Measurements from ENCODE around the gene KCNQ1.

KCNQ1 gene

GRCh38 chr11:2849994-2850770 lies 405.4 kb downstream of the KCNQ1 start:
- CTCF ChIA-PET: interaction anchor here (1.2 kb wide), 1 partner anchor 318 kb away, joined by 4 read pairs; no protein-coding TSS in a partner anchor
- no peaks in the 10 kb centered on the region for H3K4me1 Mint-ChIP-seq
- no peak for DNase-seq
- no peaks in the 10 kb centered on the region for H3K36me3 Mint-ChIP-seq
- H3K27me3 Mint-ChIP-seq: peaks cover 11% of the 10 kb centered on the region
- H3K27ac Mint-ChIP-seq: no peak overlapping the region
- H3K9me3 Mint-ChIP-seq: no peaks in the 10 kb centered on the region
- no peak overlapping the region for H3K4me3 Mint-ChIP-seq

DNA sequence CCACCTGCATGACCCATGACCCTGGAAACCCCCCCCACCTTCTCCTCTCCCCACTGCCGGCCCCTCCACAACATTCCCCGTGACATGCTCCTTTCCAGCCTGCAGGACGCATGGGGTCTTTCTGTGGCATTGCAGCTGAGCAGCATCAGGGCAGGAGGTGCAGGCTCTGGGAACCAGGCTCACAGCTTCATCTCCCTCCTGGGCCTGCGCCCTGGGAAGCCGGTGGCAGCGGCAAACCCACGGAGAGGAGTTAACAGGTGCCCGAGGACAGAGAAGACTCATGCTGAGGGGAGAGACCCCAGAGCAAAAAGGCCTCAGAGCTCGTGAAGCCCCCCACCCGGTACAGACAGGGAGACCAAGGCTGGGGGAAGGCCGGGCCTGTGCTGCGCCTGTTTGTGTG lies 408.6 kb downstream of the KCNQ1 start:
- H3K4me3 Mint-ChIP-seq: no peak overlapping the region
- no peaks in the 10 kb centered on the region for H3K36me3 Mint-ChIP-seq
- H3K9me3 Mint-ChIP-seq: no peaks in the 10 kb centered on the region
- no peaks in the 10 kb centered on the region for H3K4me1 Mint-ChIP-seq
- DNase-seq: no peak
- CTCF ChIA-PET: interaction anchor here (0.6 kb wide), 1 partner anchor 452 kb away, joined by 3 read pairs; no protein-coding TSS in a partner anchor
- peaks cover 28% of the 10 kb centered on the region for H3K27me3 Mint-ChIP-seq
- H3K27ac Mint-ChIP-seq: no peak overlapping the region

- Mint-ChIP-seq H3K4me1 (no peaks in the 10 kb centered on the region), H3K27ac (no peak overlapping the region), H3K4me3 (no peak overlapping the region), H3K9me3 (no peaks in the 10 kb centered on the region), H3K36me3 (no peaks in the 10 kb centered on the region), H3K27me3 (peaks cover 31% of the 10 kb centered on the region)
- CTCF ChIA-PET: interaction anchor here (0.6 kb wide), 1 partner anchor 453 kb away, joined by 3 read pairs; no protein-coding TSS in a partner anchor
- DNase-seq: no peak
Observed at GRCh38 chr11:2853997-2854560, 409.3 kb downstream of the KCNQ1 start.

DNA sequence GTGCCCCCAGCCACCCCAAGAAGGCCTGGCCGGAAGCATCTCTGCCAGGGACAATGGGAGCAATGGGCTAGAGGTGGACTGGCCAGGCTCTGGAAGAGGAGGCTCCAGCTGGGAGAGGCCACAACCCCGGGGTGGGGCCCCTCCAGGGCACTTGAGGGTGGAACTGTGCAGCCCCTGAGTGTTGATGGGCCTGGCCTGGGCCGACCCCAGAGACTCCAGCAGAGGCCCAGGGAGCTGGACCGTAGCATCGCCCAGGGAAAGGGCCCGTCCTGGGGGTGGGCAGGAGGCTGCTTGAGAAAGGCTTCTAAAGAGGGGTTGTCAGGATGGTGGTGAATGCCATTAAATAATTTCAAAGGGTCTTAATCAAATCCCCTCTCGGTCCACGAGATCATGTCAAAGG lies 410.4 kb downstream of the KCNQ1 start:
- peaks cover 40% of the 10 kb centered on the region for H3K27me3 Mint-ChIP-seq
- no peak overlapping the region for H3K27ac Mint-ChIP-seq
- no peaks in the 10 kb centered on the region for H3K4me1 Mint-ChIP-seq
- no peak for DNase-seq
- no peaks in the 10 kb centered on the region for H3K36me3 Mint-ChIP-seq
- no peaks in the 10 kb centered on the region for H3K9me3 Mint-ChIP-seq
- H3K4me3 Mint-ChIP-seq: no peak overlapping the region
- CTCF ChIA-PET: no interaction called here

DNA sequence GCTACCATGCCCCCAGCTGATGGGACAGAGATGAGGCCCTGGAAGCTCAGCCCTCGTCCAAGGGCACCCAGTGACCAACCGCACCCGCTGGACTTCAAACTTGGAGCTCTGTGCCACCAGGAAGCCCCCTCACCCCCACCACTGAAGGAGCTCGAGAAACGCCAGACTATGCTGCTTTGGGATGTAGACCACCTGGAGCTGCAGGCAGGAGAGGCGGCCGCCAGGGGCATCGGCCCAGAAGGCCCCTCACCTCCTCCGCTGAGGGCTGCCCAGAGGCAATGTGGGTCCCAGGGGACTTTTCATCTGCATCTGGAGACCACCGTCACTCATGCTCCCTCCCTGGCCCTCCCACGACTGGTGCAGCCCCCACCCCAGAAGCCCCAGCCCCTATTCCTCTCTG lies 412.5 kb downstream of the KCNQ1 start:
- CTCF ChIA-PET: no interaction called here
- no peak overlapping the region for H3K27ac Mint-ChIP-seq
- no peaks in the 10 kb centered on the region for H3K36me3 Mint-ChIP-seq
- H3K4me3 Mint-ChIP-seq: no peak overlapping the region
- no peak for DNase-seq
- no peaks in the 10 kb centered on the region for H3K4me1 Mint-ChIP-seq
- H3K27me3 Mint-ChIP-seq: peaks cover 59% of the 10 kb centered on the region
- no peaks in the 10 kb centered on the region for H3K9me3 Mint-ChIP-seq

DNA sequence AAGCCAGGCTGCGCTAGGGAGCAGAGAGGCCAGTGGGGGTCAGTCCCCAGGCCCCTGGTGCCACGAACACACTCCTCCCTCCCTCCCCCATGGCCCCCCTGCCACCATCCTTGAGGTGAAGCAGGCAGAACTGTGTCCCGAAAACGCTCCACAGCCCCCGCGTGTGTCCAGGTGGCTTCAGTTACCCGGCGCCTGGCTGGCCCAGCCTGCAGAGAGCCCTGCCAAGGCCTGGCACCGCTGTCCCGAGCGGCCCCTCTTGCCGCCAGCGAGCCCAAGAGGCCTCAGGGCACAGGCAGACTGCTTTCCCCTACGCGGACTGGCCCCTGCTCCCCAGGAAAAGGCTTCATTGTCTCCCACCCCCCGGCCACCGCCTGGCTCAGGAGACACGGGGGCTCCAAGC lies 413.1 kb downstream of the KCNQ1 start:
- no peaks in the 10 kb centered on the region for H3K36me3 Mint-ChIP-seq
- CTCF ChIA-PET: no interaction called here

DNA sequence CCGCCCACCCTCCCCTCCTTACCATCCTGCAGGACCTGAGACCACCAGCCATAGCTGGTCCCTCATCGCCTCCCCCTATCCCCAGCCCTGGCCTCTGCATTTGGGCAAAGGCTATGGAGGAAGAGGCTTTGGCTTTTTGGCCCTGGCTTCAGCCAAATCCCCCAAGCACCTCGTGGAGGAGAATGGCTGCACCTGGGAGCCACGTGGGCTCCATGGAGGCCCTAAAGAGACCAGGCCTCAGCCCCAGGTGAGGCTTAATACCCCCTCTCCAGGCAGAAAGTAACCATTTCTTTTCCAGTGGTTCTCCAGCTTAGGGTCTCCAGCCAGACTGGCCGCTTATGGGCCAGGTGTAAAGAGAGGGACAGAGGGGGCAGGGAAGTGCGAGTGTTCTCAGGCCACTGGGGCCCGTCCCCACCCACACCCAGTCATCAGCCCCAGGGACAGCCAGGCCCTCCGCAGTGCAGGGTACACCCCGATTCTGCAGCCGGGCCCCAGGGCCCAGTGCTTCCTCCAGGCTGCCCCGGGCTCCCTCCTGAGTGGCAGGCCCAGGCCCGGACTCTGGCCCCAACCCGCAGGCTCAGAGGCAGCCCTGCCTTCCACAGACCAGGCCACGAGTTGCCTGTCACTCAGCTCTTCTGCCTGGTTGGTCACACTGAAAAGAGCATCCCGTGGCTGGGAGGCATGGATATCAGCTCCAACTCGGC lies 414.3 kb downstream of the KCNQ1 start:
- Mint-ChIP-seq H3K9me3 (no peaks in the 10 kb centered on the region), H3K4me3 (no peak overlapping the region), H3K36me3 (no peaks in the 10 kb centered on the region), H3K4me1 (no peaks in the 10 kb centered on the region), H3K27ac (no peak overlapping the region), H3K27me3 (peaks cover 73% of the 10 kb centered on the region)
- CTCF ChIA-PET: no interaction called here
- DNase-seq: no peak

More for the DNA sequence above, 413.1 kb downstream of the KCNQ1 start:
- no peak for DNase-seq
- Mint-ChIP-seq H3K9me3 (no peaks in the 10 kb centered on the region), H3K27ac (no peak overlapping the region), H3K27me3 (peaks cover 64% of the 10 kb centered on the region), H3K4me3 (no peak overlapping the region), H3K4me1 (no peaks in the 10 kb centered on the region)

DNA sequence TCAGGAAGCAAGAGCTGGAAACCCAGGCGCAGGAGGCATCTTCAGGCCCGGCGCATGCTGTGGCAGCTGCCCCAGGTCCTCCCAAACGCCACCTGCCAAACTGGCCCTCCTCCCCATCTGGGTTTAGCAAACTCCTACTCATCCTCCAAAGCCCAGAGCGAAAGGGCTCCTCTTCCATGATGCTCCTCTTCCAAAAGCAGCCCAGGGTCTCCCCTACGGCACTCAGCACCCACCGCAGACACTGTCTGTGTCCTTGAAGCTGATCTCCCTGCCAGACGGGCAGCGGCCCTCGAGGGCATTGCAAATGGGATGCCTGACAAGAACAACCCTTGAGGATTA lies 414.9 kb downstream of the KCNQ1 start:
- H3K36me3 Mint-ChIP-seq: no peaks in the 10 kb centered on the region
- CTCF ChIA-PET: no interaction called here

GRCh38 chr11:2860636-2861035 lies 415.8 kb downstream of the KCNQ1 start:
- Mint-ChIP-seq H3K4me3 (no peak overlapping the region), H3K4me1 (no peaks in the 10 kb centered on the region), H3K9me3 (no peaks in the 10 kb centered on the region), H3K36me3 (no peaks in the 10 kb centered on the region), H3K27ac (no peak overlapping the region), H3K27me3 (peaks cover 70% of the 10 kb centered on the region)
- no peak for DNase-seq
- CTCF ChIA-PET: interaction anchor here (0.6 kb wide), 1 partner anchor 432 kb away, joined by 3 read pairs; no protein-coding TSS in a partner anchor

More for the DNA sequence above, 414.9 kb downstream of the KCNQ1 start:
- Mint-ChIP-seq H3K4me3 (no peak overlapping the region), H3K27ac (no peak overlapping the region), H3K9me3 (no peaks in the 10 kb centered on the region), H3K4me1 (no peaks in the 10 kb centered on the region), H3K27me3 (peaks cover 76% of the 10 kb centered on the region)
- DNase-seq: no peak

DNA sequence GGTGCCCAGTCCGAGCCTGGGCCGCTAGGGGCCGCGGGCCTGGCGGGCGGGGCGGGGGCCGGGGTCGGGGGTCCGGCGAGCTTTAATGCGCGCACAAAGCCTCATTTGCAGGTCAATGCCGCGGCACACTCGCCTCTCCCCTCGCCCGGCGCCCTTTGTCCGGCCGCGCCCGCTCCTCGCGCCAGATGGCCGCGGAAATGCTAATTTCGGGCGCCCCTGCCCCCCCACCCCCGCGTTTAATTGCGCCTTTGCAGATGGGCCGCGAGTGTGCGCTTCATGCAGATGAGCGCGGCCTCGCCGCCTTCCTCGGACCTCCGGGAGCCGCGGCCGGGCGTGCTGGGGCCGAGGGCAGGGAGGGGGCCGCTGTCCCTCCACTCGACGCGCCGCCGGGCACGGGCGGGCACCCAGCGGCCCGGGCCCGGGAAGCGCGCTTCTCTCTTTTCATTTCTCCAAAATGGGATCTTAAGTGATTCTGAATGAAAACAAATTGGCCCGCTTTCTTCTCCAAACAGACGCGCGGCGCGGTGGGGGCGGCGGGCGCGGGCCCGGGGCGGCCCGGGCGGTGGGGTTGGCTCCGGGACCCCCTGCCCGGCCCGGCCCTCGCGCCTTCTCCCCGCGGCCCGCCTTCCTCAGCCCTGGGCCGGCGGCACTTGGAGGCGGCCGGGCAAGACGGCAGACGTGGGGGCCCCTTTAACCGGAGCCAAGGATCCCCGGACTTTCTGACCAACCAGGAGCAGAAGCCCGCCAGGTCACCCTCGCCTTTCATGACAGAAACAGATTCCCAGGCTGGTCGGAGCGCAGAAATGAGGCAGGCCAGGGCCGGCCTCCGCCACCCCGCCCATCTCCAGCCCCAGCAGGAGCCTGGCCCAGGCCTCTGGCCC lies 417.8 kb downstream of the KCNQ1 start:
- no peak overlapping the region for H3K4me3 Mint-ChIP-seq
- CTCF ChIA-PET: no interaction called here
- DNase-seq: no peak
- no peaks in the 10 kb centered on the region for H3K4me1 Mint-ChIP-seq
- no peak overlapping the region for H3K27ac Mint-ChIP-seq
- peaks cover 76% of the 10 kb centered on the region for H3K27me3 Mint-ChIP-seq
- H3K9me3 Mint-ChIP-seq: no peaks in the 10 kb centered on the region
- no peaks in the 10 kb centered on the region for H3K36me3 Mint-ChIP-seq

GRCh38 chr11:2863276-2863618 lies 418.4 kb downstream of the KCNQ1 start:
- Mint-ChIP-seq H3K27ac (no peak overlapping the region), H3K36me3 (no peaks in the 10 kb centered on the region), H3K4me1 (peaks cover 1% of the 10 kb centered on the region), H3K9me3 (no peaks in the 10 kb centered on the region), H3K27me3 (peaks cover 82% of the 10 kb centered on the region), H3K4me3 (no peak overlapping the region)
- DNase-seq: no peak
- CTCF ChIA-PET: no interaction called here

DNA sequence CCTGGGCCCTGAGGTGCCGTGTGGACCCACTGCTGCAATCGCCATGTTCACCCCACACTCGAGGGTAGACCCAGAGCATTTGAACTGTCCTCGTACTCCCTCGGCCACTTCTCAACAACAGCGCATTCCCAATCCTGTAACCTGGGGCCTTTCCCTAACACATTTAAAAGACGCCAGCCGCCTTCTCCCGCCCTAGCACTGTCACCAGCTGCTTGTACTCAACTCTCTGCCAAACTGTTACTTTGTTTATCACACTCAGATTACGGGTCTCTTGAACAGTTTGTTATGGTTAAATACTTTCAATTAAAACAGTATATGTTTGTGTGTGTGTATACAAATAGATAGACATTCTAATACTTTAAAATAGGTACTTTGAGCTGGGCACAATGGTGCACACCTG lies 420.1 kb downstream of the KCNQ1 start:
- Mint-ChIP-seq H3K4me3 (no peak overlapping the region), H3K4me1 (peaks cover 9% of the 10 kb centered on the region), H3K36me3 (no peaks in the 10 kb centered on the region), H3K27me3 (peaks cover 85% of the 10 kb centered on the region), H3K9me3 (no peaks in the 10 kb centered on the region), H3K27ac (no peak overlapping the region)
- DNase-seq: no peak
- CTCF ChIA-PET: no interaction called here

DNA sequence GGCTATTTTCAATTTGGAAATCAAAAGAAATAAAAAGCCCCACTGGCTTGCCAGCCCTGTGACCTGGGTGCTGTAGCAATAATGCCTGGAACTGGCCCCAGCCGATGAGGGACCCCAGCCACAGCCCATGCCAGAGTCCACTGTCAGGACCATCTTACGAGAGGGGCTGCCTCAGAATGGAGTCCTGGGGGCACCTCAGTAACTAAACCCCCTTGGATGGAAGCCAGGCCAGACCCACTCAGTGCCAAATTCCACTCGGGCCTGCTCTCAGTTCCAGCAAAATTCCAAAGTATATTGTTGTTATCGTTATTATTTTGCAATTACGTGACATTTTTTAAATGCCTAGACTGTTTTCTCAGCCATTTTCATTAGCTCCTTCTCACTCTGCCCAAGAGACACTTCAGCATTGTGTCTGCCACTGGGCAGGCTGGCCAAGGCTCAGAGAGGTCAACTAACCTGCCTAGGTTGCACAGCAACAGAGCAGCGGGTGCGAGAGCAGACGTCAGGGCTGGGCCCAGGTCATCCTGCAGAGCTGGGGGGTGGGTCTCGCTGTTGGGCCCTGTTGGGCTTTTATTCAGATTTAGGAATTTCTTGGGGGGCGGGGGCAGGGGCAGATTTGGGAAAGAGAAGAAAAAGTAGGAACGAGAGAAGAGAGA lies 421.2 kb downstream of the KCNQ1 start:
- peaks cover 9% of the 10 kb centered on the region for H3K4me1 Mint-ChIP-seq
- no peaks in the 10 kb centered on the region for H3K9me3 Mint-ChIP-seq
- DNase-seq: no peak
- H3K36me3 Mint-ChIP-seq: no peaks in the 10 kb centered on the region
- H3K4me3 Mint-ChIP-seq: no peak overlapping the region
- peaks cover 85% of the 10 kb centered on the region for H3K27me3 Mint-ChIP-seq
- H3K27ac Mint-ChIP-seq: no peak overlapping the region
- CTCF ChIA-PET: no interaction called here

DNA sequence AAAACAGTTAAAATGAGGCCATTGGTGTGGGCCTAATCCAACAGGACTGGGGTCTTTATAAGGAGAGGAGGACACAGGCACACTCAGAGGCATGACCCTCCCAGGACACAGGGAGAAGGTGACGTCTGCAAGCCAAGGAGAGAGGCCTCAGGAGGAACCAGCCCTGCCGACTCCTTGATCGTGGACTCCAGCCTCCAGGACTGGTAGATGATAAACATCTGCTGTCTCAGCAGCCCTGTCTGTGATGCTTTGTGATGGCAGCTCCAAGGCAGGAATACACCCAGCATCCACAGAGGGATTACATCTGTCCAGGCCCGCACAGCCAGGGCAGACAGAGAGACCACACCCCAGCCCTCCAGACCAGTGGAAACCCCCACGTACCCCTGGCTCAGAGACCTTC lies 422.3 kb downstream of the KCNQ1 start:
- Mint-ChIP-seq H3K4me1 (peaks cover 9% of the 10 kb centered on the region), H3K27me3 (peaks cover 86% of the 10 kb centered on the region), H3K4me3 (no peak overlapping the region), H3K9me3 (no peaks in the 10 kb centered on the region), H3K36me3 (no peaks in the 10 kb centered on the region), H3K27ac (no peak overlapping the region)
- CTCF ChIA-PET: no interaction called here
- DNase-seq: no peak

Data from activated naive CD4-positive, alpha-beta T cell treated with anti-CD3 and anti-CD28 coated beads, Interleukin-2, amount 10 ng/mL, durations not matched to agents 7 days and 5 days (primary cell).